ENCODE data around the gene SLC34A1. TPM values are rescaled to one million over a fixed set of nuclear protein-coding genes. Genes with fewer than 3 reads are reported as not detected.

Gene SLC34A1
- total and polyA plus RNA-seq, 2 of the 13 experiments (the other 11 are each of a cell fraction or from before 2014, with no cell fraction given): 0.03 to 0.20 TPM

DNA sequence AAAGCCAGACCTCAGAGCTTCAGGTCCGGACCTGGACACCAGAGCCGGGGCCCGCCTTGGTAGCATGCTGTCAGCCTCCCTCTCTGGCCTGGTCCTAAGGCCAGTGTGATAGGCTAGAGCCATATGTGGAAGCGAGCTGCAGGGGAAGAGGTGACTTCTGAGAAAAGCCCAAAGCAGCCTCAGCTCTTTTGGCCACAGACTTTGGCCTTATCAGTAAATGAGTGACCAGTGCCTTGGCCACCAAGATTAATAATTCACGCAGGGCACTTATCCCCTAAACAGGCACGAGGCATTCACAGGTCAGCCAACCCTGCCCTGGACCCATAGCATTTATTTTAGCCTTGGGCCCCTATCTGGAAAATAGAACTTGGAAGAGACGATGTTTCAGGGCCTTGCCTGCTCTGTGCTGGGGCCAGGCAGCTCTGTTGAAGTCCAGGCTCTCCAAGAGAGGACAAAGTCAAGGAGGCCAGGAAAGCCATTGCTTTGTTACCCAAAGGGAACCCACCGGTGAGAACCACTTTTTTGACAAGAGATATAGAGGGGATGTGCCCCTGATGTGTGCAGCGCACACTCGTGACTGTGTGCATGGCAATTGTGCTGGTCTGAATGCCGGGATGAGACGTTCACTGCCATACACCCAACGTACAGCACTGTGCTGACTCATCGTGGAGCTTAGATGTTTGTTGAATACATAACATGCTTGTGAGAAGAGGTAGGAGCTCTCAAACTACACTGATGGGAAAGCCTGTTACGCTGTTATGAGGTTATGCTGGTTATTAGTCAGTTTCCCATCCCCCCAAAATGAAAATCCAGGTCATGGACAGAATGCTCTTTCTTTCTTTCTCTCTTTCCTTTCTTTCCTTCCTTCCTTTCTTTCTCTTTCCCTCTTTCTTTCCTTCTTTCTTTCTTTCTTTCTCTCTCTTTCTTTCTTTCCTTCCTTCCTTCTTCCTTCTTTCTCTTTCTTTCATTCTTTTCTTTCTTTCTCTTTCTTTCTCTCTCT lies 5.0 kb upstream of the SLC34A1 start (continued):
- TF ChIP-seq KLF12 (CRISPR knock-in tag; IDR thresholded peaks at IDR 0.05; ENCODE audit: borderline replicate concordance) (peak; percentile 84), ZNF143 (CRISPR knock-in tag; IDR thresholded peaks at IDR 0.05) (no peak), NBN (conservative IDR thresholded peaks at IDR 0.05) (no peak), ZFP1 (CRISPR knock-in tag; IDR thresholded peaks at IDR 0.05) (no peak; the same call in 1 of the 2 replicates), ZFP36 (IDR thresholded peaks at IDR 0.05; ENCODE audit: borderline replicate concordance, low read depth, low read length, partially characterized antibody) (no peak), ZNF577 (CRISPR knock-in tag; IDR thresholded peaks at IDR 0.05; ENCODE audit: borderline replicate concordance, low read depth) (no peak), SALL2 (CRISPR knock-in tag; IDR thresholded peaks at IDR 0.05) (peak; percentile 80; the same call in 1 of the 2 replicates), ZNF207 (IDR thresholded peaks at IDR 0.05; ENCODE audit: borderline replicate concordance) (no peak)
- TF ChIP-seq, protein P1, sequence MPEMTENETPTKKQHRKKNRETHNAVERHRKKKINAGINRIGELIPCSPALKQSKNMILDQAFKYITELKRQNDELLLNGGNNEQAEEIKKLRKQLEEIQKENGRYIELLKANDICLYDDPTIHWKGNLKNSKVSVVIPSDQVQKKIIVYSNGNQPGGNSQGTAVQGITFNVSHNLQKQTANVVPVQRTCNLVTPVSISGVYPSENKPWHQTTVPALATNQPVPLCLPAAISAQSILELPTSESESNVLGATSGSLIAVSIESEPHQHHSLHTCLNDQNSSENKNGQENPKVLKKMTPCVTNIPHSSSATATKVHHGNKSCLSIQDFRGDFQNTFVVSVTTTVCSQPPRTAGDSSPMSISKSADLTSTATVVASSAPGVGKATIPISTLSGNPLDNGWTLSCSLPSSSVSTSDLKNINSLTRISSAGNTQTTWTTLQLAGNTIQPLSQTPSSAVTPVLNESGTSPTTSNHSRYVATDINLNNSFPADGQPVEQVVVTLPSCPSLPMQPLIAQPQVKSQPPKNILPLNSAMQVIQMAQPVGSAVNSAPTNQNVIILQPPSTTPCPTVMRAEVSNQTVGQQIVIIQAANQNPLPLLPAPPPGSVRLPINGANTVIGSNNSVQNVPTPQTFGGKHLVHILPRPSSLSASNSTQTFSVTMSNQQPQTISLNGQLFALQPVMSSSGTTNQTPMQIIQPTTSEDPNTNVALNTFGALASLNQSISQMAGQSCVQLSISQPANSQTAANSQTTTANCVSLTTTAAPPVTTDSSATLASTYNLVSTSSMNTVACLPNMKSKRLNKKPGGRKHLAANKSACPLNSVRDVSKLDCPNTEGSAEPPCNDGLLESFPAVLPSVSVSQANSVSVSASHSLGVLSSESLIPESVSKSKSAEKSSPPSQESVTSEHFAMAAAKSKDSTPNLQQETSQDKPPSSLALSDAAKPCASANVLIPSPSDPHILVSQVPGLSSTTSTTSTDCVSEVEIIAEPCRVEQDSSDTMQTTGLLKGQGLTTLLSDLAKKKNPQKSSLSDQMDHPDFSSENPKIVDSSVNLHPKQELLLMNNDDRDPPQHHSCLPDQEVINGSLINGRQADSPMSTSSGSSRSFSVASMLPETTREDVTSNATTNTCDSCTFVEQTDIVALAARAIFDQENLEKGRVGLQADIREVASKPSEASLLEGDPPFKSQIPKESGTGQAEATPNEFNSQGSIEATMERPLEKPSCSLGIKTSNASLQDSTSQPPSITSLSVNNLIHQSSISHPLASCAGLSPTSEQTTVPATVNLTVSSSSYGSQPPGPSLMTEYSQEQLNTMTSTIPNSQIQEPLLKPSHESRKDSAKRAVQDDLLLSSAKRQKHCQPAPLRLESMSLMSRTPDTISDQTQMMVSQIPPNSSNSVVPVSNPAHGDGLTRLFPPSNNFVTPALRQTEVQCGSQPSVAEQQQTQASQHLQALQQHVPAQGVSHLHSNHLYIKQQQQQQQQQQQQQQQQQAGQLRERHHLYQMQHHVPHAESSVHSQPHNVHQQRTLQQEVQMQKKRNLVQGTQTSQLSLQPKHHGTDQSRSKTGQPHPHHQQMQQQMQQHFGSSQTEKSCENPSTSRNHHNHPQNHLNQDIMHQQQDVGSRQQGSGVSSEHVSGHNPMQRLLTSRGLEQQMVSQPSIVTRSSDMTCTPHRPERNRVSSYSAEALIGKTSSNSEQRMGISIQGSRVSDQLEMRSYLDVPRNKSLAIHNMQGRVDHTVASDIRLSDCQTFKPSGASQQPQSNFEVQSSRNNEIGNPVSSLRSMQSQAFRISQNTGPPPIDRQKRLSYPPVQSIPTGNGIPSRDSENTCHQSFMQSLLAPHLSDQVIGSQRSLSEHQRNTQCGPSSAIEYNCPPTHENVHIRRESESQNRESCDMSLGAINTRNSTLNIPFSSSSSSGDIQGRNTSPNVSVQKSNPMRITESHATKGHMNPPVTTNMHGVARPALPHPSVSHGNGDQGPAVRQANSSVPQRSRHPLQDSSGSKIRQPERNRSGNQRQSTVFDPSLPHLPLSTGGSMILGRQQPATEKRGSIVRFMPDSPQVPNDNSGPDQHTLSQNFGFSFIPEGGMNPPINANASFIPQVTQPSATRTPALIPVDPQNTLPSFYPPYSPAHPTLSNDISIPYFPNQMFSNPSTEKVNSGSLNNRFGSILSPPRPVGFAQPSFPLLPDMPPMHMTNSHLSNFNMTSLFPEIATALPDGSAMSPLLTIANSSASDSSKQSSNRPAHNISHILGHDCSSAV (CRISPR knock-in tag; IDR thresholded peaks at IDR 0.05; ENCODE audit: borderline replicate concordance): no peak
- TF ChIP-seq, protein P2, sequence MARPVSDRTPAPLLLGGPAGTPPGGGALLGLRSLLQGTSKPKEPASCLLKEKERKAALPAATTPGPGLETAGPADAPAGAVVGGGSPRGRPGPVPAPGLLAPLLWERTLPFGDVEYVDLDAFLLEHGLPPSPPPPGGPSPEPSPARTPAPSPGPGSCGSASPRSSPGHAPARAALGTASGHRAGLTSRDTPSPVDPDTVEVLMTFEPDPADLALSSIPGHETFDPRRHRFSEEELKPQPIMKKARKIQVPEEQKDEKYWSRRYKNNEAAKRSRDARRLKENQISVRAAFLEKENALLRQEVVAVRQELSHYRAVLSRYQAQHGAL (CRISPR knock-in tag; IDR thresholded peaks at IDR 0.05; ENCODE audit: not compliant biosample characterization): no peak
- TF ChIP-seq, protein P3, sequence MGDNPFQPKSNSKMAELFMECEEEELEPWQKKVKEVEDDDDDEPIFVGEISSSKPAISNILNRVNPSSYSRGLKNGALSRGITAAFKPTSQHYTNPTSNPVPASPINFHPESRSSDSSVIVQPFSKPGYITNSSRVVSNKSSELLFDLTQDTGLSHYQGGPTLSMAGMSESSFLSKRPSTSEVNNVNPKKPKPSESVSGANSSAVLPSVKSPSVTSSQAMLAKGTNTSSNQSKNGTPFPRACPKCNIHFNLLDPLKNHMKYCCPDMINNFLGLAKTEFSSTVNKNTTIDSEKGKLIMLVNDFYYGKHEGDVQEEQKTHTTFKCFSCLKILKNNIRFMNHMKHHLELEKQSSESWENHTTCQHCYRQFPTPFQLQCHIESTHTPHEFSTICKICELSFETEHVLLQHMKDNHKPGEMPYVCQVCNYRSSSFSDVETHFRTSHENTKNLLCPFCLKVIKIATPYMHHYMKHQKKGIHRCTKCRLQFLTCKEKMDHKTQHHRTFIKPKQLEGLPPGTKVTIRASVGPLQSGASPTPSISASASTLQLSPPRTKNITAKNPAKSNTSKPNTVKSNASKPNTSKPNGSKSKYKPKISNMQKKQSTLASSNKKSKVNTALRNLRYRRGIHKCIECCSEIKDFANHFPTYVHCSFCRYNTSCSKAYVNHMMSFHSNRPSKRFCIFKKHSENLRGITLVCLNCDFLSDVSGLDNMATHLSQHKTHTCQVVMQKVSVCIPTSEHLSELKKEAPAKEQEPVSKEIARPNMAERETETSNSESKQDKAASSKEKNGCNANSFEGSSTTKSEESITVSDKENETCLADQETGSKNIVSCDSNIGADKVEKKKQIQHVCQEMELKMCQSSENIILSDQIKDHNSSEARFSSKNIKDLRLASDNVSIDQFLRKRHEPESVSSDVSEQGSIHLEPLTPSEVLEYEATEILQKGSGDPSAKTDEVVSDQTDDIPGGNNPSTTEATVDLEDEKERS (CRISPR knock-in tag; IDR thresholded peaks at IDR 0.05): peak; percentile 45; the same call in 1 of the 2 replicates
- TF ChIP-seq, protein P4, sequence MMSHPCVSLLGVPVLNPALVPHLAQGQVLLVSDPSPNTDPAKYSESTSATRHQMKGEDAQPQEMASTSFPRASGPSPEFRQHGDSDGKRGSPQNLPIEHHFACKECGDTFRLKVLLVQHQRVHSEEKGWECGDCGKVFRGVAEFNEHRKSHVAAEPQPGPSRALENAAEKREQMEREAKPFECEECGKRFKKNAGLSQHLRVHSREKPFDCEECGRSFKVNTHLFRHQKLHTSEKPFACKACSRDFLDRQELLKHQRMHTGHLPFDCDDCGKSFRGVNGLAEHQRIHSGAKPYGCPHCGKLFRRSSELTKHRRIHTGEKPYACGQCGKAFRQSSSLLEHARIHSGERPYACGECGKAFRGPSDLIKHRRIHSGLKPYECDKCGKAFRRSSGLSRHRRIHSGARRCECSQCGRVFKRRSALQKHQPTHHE (CRISPR knock-in tag; IDR thresholded peaks at IDR 0.05; ENCODE audit: borderline replicate concordance): no peak
- TF ChIP-seq, protein P5, sequence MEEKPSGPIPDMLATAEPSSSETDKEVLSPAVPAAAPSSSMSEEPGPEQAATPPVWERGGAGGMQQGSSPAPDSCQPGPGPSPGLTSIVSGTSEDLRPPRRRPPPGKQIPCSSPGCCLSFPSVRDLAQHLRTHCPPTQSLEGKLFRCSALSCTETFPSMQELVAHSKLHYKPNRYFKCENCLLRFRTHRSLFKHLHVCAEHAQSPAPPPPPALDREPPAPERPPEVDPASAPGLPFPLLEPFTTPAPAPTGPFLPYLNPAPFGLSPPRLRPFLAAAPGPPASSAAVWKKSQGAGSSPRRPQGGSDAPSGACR (CRISPR knock-in tag; IDR thresholded peaks at IDR 0.05): 0 out of 2 replicates have a peak, but pooled peaks have one; percentile 71
